GM18867 (cell line): ENCODE data around the gene MBD1.
"Not testable (repeated sequence)": the region's sequence is repeated elsewhere in the genome, so short reads cannot be mapped to it uniquely, and the experiment has no call there.

Experiments used
- ATAC-seq: cut with Tn5 transposase; IDR thresholded peaks from one replicate; pipeline ENCODE4 v1.9.1; 2021; ENCODE audit warnings: mild to moderate bottlenecking, moderate library complexity; ENCODE audit not compliant: unreplicated experiment

MBD1 gene

GRCh38 chr18:50293039-50293438, 11.7 kb upstream of the MBD1 start:
- ATAC-seq = no peak

- ATAC-seq = no peak
Measured at GRCh38 chr18:50289108-50289443, 7.8 kb upstream of the MBD1 start.

GRCh38 chr18:50288348-50289107, 7.2 kb upstream of the MBD1 start:
- not testable (repeated sequence) for ATAC-seq

- ATAC-seq = peak; percentile 90
Measured at GRCh38 chr18:50287441-50288347, 6.4 kb upstream of the MBD1 start, which contains the start of gene CXXC1. Gene CXXC1 (minus strand): TSS chr18:50287692. CDS start chr18:50287589, 103 bp downstream.

- no peak for ATAC-seq
Measured at GRCh38 chr18:50287028-50287440, 5.7 kb upstream of the MBD1 start.

GRCh38 chr18:50286391-50287027, 5.2 kb upstream of the MBD1 start:
- ATAC-seq = no peak

- ATAC-seq = no peak
Measured at GRCh38 chr18:50285631-50286321, 4.5 kb upstream of the MBD1 start.

GRCh38 chr18:50285071-50285470, 3.7 kb upstream of the MBD1 start:
- ATAC-seq = no peak

- ATAC-seq = no peak
Measured at GRCh38 chr18:50284255-50284885, 3.0 kb upstream of the MBD1 start.

- no peak for ATAC-seq
Measured at GRCh38 chr18:50283469-50284209, 2.3 kb upstream of the MBD1 start.

GRCh38 chr18:50282521-50283335, 1.4 kb upstream of the MBD1 start:
- ATAC-seq = no peak

- ATAC-seq = no peak
Measured at GRCh38 chr18:50281972-50282520, 723 bp upstream of the MBD1 start.

GRCh38 chr18:50280707-50281294, 522 bp downstream of the MBD1 start:
- no peak for ATAC-seq

- no peak for ATAC-seq
Measured at GRCh38 chr18:50279752-50280151, 1.6 kb downstream of the MBD1 start.

- no peak for ATAC-seq
Measured at GRCh38 chr18:50277942-50278341, 3.4 kb downstream of the MBD1 start.

GRCh38 chr18:50276452-50276851, 4.9 kb downstream of the MBD1 start:
- no peak for ATAC-seq

- no peak for ATAC-seq
Measured at GRCh38 chr18:50275503-50276036, 5.8 kb downstream of the MBD1 start.

- no peak for ATAC-seq
Measured at GRCh38 chr18:50274941-50275340, 6.4 kb downstream of the MBD1 start.
